Panc1 (cell line): ENCODE results near the gene ARHGAP33.

Experiments
- CTCF ChIP-seq: fragments of 450-650 bp; IDR thresholded peaks from 2 replicates; pipeline ENCODE4 v1.5.1; 2017; ENCODE audit warnings: mild to moderate bottlenecking
- POLR2AphosphoS5 ChIP-seq: IDR thresholded peaks from 2 replicates; pipeline ENCODE4 v1.6.1; 2012; ENCODE audit warnings: mild to moderate bottlenecking, low read depth, low read length, moderate library complexity
- REST ChIP-seq, 2 experiments: IDR thresholded peaks; 2 replicates each; pipeline ENCODE4 v1.6.1; 2011 to 2012; ENCODE audit warnings: low read depth in 2 of 2, control low read depth in 1 of 2, low read length in 1 of 2, mild to moderate bottlenecking in 1 of 2, moderate library complexity in 1 of 2; ENCODE audit not compliant: insufficient read depth in 1 of 2
- TCF7L2 ChIP-seq: IDR thresholded peaks from 2 replicates; pipeline ENCODE4 v1.6.1; 2011; ENCODE audit warnings: mild to moderate bottlenecking, low read depth, low read length, inconsistent platforms

GRCh38 chr19:35780058-35780457 is 4.7 kb downstream of the ARHGAP33 start:
- TF ChIP-seq CTCF: no peak
- TF ChIP-seq REST (IDR thresholded peaks at IDR 0.05; ENCODE audit: insufficient read depth in 1 of 2, low read depth in 2 of 2, low read length in 1 of 2): no peak
- TF ChIP-seq POLR2AphosphoS5: no peak
- no peak for TF ChIP-seq TCF7L2
